Fibroblast of lung (primary cell): ENCODE measurements around the gene ENC1. TPM values are rescaled to one million over a fixed set of nuclear protein-coding genes. Genes with fewer than 3 reads are reported as not detected.

Source experiments
- DNase-seq, 2 donors: peaks; one replicate each; pipeline versions ENCODE4 v3.0.0 to v3.0.0-alpha.2; 2010; ENCODE audit warnings: low read depth in 2 of 2
- H2AFZ ChIP-seq: 2 replicates; pipeline ENCODE4 v1.5.1; 2012; ENCODE audit warnings: low read length, control low read depth, inconsistent platforms
- H3K27ac ChIP-seq: 2 replicates; pipeline ENCODE4 v1.5.1; 2011; ENCODE audit warnings: low read length, control low read depth; ENCODE audit not compliant: insufficient read depth
- H3K27me3 ChIP-seq: 2 replicates; pipeline ENCODE4 v1.5.1; 2011; ENCODE audit warnings: mild to moderate bottlenecking, low read length; ENCODE audit not compliant: control insufficient read depth, insufficient read depth
- H3K36me3 ChIP-seq: 2 replicates; pipeline ENCODE4 v1.5.1; 2011; ENCODE audit warnings: low read length; ENCODE audit not compliant: control insufficient read depth, insufficient read depth
- H3K4me1 ChIP-seq: 2 replicates; pipeline ENCODE4 v1.5.1; 2011; ENCODE audit warnings: low read length; ENCODE audit not compliant: control insufficient read depth, insufficient read depth; ENCODE audit errors: extremely low read depth
- H3K4me2 ChIP-seq: 2 replicates; pipeline ENCODE4 v1.5.1; 2011; ENCODE audit warnings: low read length, control low read depth; ENCODE audit not compliant: insufficient read depth; ENCODE audit errors: extremely low read depth
- H3K4me3 ChIP-seq, 4 experiments: fragments of 200-600 bp in 1 of 4; sonication (generic) in 1 of 4; replicated peaks in 1 of 4; 2 replicates each; pipeline ENCODE4 v1.5.1; 2011 to 2016; ENCODE audit warnings: low read length in 4 of 4, low read depth in 3 of 4, mild to moderate bottlenecking in 3 of 4, control low read depth in 2 of 4, inconsistent platforms in 1 of 4, mixed read lengths in 1 of 4; ENCODE audit not compliant: insufficient read depth in 1 of 4; ENCODE audit errors: control extremely low read depth in 1 of 4
- H3K79me2 ChIP-seq: 2 replicates; pipeline ENCODE4 v1.5.1; 2012; ENCODE audit warnings: mild to moderate bottlenecking, low read length, inconsistent platforms; ENCODE audit not compliant: control insufficient read depth, insufficient read depth
- H3K9ac ChIP-seq: 2 replicates; pipeline ENCODE4 v1.5.1; 2011; ENCODE audit warnings: mild to moderate bottlenecking, low read length, control low read depth; ENCODE audit not compliant: insufficient read depth
- H3K9me3 ChIP-seq: 2 replicates; pipeline ENCODE4 v1.5.1; 2012; ENCODE audit warnings: low read depth, low read length; ENCODE audit not compliant: control insufficient read depth, insufficient read depth
- H4K20me1 ChIP-seq: 2 replicates; pipeline ENCODE4 v1.5.1; 2011; ENCODE audit warnings: low read length; ENCODE audit not compliant: control insufficient read depth, insufficient read depth; ENCODE audit errors: extremely low read depth
- EZH2 ChIP-seq: IDR thresholded peaks from 2 replicates; pipeline ENCODE4 v1.5.1; 2012; ENCODE audit warnings: low read length, control low read depth, mild to moderate bottlenecking; ENCODE audit errors: missing control alignments
- polyA plus RNA-seq, 2 donors: library from polyadenylated mRNA; depleted of rRNA in 1 of 2; stranded (reverse) in 1 of 2; unstranded in 1 of 2; fragments of >200 nt; gene quantifications; 2 replicates each; pipeline ENCODE4 v1.2.1, GENCODE V29; 2011 to 2012; ENCODE audit warnings: missing spikeins in 1 of 2
- total RNA-seq: library from RNA; depleted of rRNA; stranded (reverse); fragments of >200 nt; gene quantifications from 2 replicates; pipeline ENCODE4 v1.2.1, GENCODE V29; 2014
- TF ChIP-seq, protein P1 (sequence below), 2 donors: IDR thresholded peaks in 1 of 2; conservative IDR thresholded peaks in 1 of 2; 1 replicate in 1 of 2; 2 replicates in 1 of 2; pipeline ENCODE4 v1.5.1; 2011 to 2012; ENCODE audit warnings: low read length in 2 of 2, control low read depth in 1 of 2, inconsistent platforms in 1 of 2, low read depth in 1 of 2, mild to moderate bottlenecking in 1 of 2

ENC1 gene
- total and polyA plus RNA-seq, 2 donors (not counting 1 experiment from before 2014, with no cell fraction given), result 3.5 to 15.4 TPM

- Histone ChIP-seq H3K4me3 (no peak overlapping the region), H4K20me1 (no peaks in the 10 kb centered on the region), H3K27ac (no peak overlapping the region), H3K4me1 (peaks cover 23% of the 10 kb centered on the region), H3K79me2 (peaks cover 4% of the 10 kb centered on the region), H3K4me2 (no peak overlapping the region), H3K9me3 (no peaks in the 10 kb centered on the region), H2AFZ (no peak overlapping the region), H3K27me3 (no peaks in the 10 kb centered on the region), H3K9ac (no peak overlapping the region), H3K36me3 (no peaks in the 10 kb centered on the region)
- no peak for DNase-seq
- TF ChIP-seq, protein P1, sequence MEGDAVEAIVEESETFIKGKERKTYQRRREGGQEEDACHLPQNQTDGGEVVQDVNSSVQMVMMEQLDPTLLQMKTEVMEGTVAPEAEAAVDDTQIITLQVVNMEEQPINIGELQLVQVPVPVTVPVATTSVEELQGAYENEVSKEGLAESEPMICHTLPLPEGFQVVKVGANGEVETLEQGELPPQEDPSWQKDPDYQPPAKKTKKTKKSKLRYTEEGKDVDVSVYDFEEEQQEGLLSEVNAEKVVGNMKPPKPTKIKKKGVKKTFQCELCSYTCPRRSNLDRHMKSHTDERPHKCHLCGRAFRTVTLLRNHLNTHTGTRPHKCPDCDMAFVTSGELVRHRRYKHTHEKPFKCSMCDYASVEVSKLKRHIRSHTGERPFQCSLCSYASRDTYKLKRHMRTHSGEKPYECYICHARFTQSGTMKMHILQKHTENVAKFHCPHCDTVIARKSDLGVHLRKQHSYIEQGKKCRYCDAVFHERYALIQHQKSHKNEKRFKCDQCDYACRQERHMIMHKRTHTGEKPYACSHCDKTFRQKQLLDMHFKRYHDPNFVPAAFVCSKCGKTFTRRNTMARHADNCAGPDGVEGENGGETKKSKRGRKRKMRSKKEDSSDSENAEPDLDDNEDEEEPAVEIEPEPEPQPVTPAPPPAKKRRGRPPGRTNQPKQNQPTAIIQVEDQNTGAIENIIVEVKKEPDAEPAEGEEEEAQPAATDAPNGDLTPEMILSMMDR (conservative IDR thresholded peaks at IDR 0.05 in 1 of 2, IDR thresholded peaks at IDR 0.05 in 1 of 2; ENCODE audit: low read depth in 1 of 2, low read length in 2 of 2), result no peak
- no peak for TF ChIP-seq EZH2
These were observed 12.8 kb downstream of the ENC1 start for GRCh38 chr5:74627646-74628279.

DNA sequence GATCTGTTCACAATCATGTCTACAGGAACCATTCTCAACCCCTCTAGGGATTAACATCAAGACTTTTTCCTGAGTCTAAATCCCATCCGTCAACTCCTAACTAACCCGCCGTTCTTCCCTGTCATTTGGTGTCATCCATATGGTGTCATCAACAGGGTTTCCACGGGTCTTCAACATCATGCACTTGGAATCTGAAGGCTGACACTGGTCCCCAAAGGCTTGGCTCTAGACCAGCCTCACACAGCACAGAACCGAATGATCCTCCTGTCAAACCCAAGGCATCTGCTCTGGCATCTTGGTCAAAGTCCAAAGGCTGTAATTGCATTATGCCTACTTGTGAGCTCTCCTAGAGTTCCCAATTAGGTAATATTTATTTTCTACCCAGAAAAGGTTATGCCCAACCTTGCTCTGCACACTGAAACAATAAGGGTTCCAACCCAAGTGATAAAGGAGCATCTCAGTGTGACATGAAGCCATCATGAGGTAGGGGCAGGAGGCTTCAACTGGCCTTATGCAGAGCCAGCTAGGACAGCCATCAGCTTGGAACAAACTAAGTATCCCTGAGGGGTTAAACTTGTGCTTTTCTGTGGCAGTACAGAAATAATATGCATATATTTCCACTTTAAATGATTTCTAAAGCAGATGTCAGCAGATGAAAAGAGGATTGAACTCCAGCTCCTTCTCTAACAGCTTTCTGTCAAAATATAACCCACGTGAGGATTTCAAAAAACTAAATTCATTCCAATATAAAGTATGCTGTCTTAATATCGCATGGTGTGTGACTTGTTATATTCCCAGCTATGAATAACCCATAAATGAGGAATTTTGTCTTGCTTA is 13.9 kb downstream of the ENC1 start:
- Histone ChIP-seq H4K20me1 (no peaks in the 10 kb centered on the region), H3K79me2 (peaks cover 4% of the 10 kb centered on the region), H3K27ac (no peak overlapping the region), H3K4me3 (no peak overlapping the region), H3K9ac (no peak overlapping the region), H3K36me3 (no peaks in the 10 kb centered on the region), H2AFZ (no peak overlapping the region), H3K27me3 (no peaks in the 10 kb centered on the region), H3K4me1 (peaks cover 11% of the 10 kb centered on the region), H3K4me2 (no peak overlapping the region), H3K9me3 (no peaks in the 10 kb centered on the region)
- DNase-seq, result peak in 1 of 2 donors; percentile 41
- TF ChIP-seq EZH2, result no peak
- TF ChIP-seq, protein P1 (conservative IDR thresholded peaks at IDR 0.05 in 1 of 2, IDR thresholded peaks at IDR 0.05 in 1 of 2; ENCODE audit: low read depth in 1 of 2, low read length in 2 of 2), result no peak

DNA sequence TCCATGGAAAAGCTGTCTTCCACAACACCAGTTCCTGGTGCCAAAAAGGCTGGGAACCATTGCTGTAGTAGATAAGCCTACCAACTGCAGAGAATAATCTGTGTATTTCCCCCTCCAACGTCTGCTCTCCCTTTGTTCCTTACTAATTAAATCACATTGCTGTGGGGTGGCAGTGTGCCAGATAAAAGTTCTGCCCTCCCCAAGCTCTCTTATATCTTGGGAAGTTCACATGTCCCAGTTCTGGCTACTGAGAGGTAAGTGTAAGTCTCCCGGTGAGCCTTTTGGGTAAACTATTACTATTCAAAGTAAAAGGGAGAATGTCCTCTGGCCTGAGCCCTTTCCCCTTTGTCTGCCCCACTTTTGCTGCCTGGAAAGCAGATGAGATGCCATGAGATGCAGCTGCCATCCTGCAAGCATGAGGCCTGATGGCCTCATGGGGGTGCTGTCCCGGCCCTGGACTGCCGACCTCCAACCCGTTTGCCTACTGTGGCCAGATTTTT is 14.7 kb downstream of the ENC1 start:
- TF ChIP-seq, protein P1 (conservative IDR thresholded peaks at IDR 0.05 in 1 of 2, IDR thresholded peaks at IDR 0.05 in 1 of 2; ENCODE audit: low read depth in 1 of 2, low read length in 2 of 2), result peak in 1 of 2 donors; percentile 2
- TF ChIP-seq EZH2, result no peak
- Histone ChIP-seq H3K4me1 (peaks cover 4% of the 10 kb centered on the region), H3K9ac (no peak overlapping the region), H3K27ac (no peak overlapping the region), H2AFZ (no peak overlapping the region), H3K9me3 (no peaks in the 10 kb centered on the region), H3K79me2 (peaks cover 4% of the 10 kb centered on the region), H3K27me3 (no peaks in the 10 kb centered on the region), H3K4me3 (no peak overlapping the region), H4K20me1 (no peaks in the 10 kb centered on the region), H3K4me2 (no peak overlapping the region), H3K36me3 (no peaks in the 10 kb centered on the region)
- DNase-seq, result peak in 1 of 2 donors; percentile 92
